HepG2 (cell line): ENCODE measurements around the gene ENO1. TPM values are rescaled to one million over a fixed set of nuclear protein-coding genes. Genes with fewer than 3 reads are reported as not detected.

Experiments
- FIP1L1 ChIP-seq: fragments of 200-400 bp; formaldehyde crosslinking; IDR thresholded peaks from 2 replicates; pipeline ENCODE4 v1.6.1; 2018; ENCODE audit warnings: low read depth, mild to moderate bottlenecking, low read length, moderate library complexity, borderline replicate concordance; ENCODE audit not compliant: insufficient read depth
- HMG20A ChIP-seq: IDR thresholded peaks from 2 replicates; pipeline ENCODE4 v1.6.1; 2016; ENCODE audit warnings: borderline replicate concordance
- HOXA5 ChIP-seq: sonication (generic); formaldehyde crosslinking; IDR thresholded peaks from 2 replicates; pipeline ENCODE4 v1.4.0; 2020; ENCODE audit warnings: missing genetic modification reagents
- KAT2B ChIP-seq: fragments of 150-350 bp; IDR thresholded peaks from 2 replicates; pipeline ENCODE4 v1.6.1; 2014; ENCODE audit warnings: low read depth, low read length, borderline replicate concordance
- MAFF ChIP-seq: IDR thresholded peaks from 2 replicates; pipeline ENCODE4 v1.6.1; 2011; ENCODE audit warnings: low read depth, low read length, improper control_type of control experiment
- MNT ChIP-seq: fragments of 450-650 bp; IDR thresholded peaks from 2 replicates; pipeline ENCODE4 v1.6.1; 2016
- NFE2L1 ChIP-seq: sonication (generic); formaldehyde crosslinking; IDR thresholded peaks from 2 replicates; pipeline ENCODE4 v1.4.0; 2020; ENCODE audit warnings: missing genetic modification reagents, mild to moderate bottlenecking, borderline replicate concordance
- NR1H2 ChIP-seq: sonication (generic); formaldehyde crosslinking; IDR thresholded peaks from 2 replicates; pipeline ENCODE4 v1.8.1; 2022; ENCODE audit warnings: low read depth, missing genetic modification reagents, borderline replicate concordance
- PRMT3 ChIP-seq: sonication (generic); formaldehyde crosslinking; IDR thresholded peaks from 2 replicates; pipeline ENCODE4 v1.8.1; 2022; ENCODE audit warnings: low read depth, mild to moderate bottlenecking, moderate library complexity, missing genetic modification reagents, borderline replicate concordance
- RARG ChIP-seq: sonication (generic); formaldehyde crosslinking; IDR thresholded peaks from 2 replicates; pipeline ENCODE4 v1.4.0; 2020; ENCODE audit warnings: low read depth, mild to moderate bottlenecking, missing genetic modification reagents
- RFXAP ChIP-seq: sonication (generic); formaldehyde crosslinking; IDR thresholded peaks from 2 replicates; pipeline ENCODE4 v1.4.0; 2020; ENCODE audit warnings: missing genetic modification reagents, borderline replicate concordance
- SNRNP70 ChIP-seq: fragments of 200-400 bp; formaldehyde crosslinking; IDR thresholded peaks from 2 replicates; pipeline ENCODE4 v1.6.1; 2017; ENCODE audit warnings: mild to moderate bottlenecking, low read depth, low read length, moderate library complexity
- TARDBP ChIP-seq: sonication (generic); formaldehyde crosslinking; IDR thresholded peaks from 2 replicates; pipeline ENCODE4 v1.8.0; 2022; ENCODE audit warnings: mild to moderate bottlenecking, missing genetic modification reagents
- TOE1 ChIP-seq: sonication (generic); formaldehyde crosslinking; IDR thresholded peaks from 2 replicates; pipeline ENCODE4 v1.4.0; 2020; ENCODE audit warnings: mild to moderate bottlenecking, missing genetic modification reagents
- ZBTB1 ChIP-seq: sonication (generic); formaldehyde crosslinking; IDR thresholded peaks from 2 replicates; pipeline ENCODE4 v1.4.0; 2020; ENCODE audit warnings: missing genetic modification reagents, borderline replicate concordance
- ZBTB26 ChIP-seq: IDR thresholded peaks from 2 replicates; pipeline ENCODE4 v1.6.1; 2016; ENCODE audit warnings: missing compliant biosample characterization, missing genetic modification reagents, borderline replicate concordance
- ZBTB46 ChIP-seq: sonication (generic); formaldehyde crosslinking; IDR thresholded peaks from 2 replicates; pipeline ENCODE4 v1.4.0; 2020; ENCODE audit warnings: mild to moderate bottlenecking, missing genetic modification reagents, borderline replicate concordance
- ZFX ChIP-seq: sonication (generic); formaldehyde crosslinking; IDR thresholded peaks from 2 replicates; pipeline ENCODE4 v1.4.0; 2020; ENCODE audit warnings: mild to moderate bottlenecking, low read depth, missing genetic modification reagents, moderate library complexity
- ZFY ChIP-seq: sonication (generic); formaldehyde crosslinking; IDR thresholded peaks from 2 replicates; pipeline ENCODE4 v1.4.0; 2020; ENCODE audit warnings: missing genetic modification reagents
- ZNF136 ChIP-seq: sonication (generic); formaldehyde crosslinking; IDR thresholded peaks from 2 replicates; pipeline ENCODE4 v1.8.1; 2022; ENCODE audit warnings: low read depth, mild to moderate bottlenecking, moderate library complexity, missing genetic modification reagents
- ZNF17 ChIP-seq: sonication (generic); formaldehyde crosslinking; IDR thresholded peaks from 2 replicates; pipeline ENCODE4 v1.5.0; 2020; ENCODE audit warnings: mild to moderate bottlenecking, missing genetic modification reagents
- ZNF232 ChIP-seq: sonication (generic); formaldehyde crosslinking; IDR thresholded peaks from 2 replicates; pipeline ENCODE4 v1.4.0; 2020; ENCODE audit warnings: missing genetic modification reagents, borderline replicate concordance
- ZNF639 ChIP-seq: conservative IDR thresholded peaks from 2 replicates; pipeline ENCODE4 v1.6.1; 2018; ENCODE audit warnings: missing genetic modification reagents
- ZNF678 ChIP-seq: sonication (generic); formaldehyde crosslinking; IDR thresholded peaks from 2 replicates; pipeline ENCODE4 v1.4.0; 2020; ENCODE audit warnings: mild to moderate bottlenecking, missing genetic modification reagents
- ZNF772 ChIP-seq: sonication (generic); formaldehyde crosslinking; IDR thresholded peaks from 2 replicates; pipeline ENCODE4 v1.5.0; 2020; ENCODE audit warnings: mild to moderate bottlenecking, missing genetic modification reagents
- ZNF841 ChIP-seq: sonication (generic); formaldehyde crosslinking; IDR thresholded peaks from 2 replicates; pipeline ENCODE4 v1.8.1; 2023; ENCODE audit warnings: missing genetic modification reagents, borderline replicate concordance
- polyA plus RNA-seq, 8 experiments: library from polyadenylated mRNA; depleted of rRNA in 3 of 8; stranded (reverse) in 7 of 8; unstranded in 1 of 8; fragments of >200 nt; fragmentation: Illumina TruSeq in 4 of 8; extraction: Trizol in 4 of 8; gene quantifications; 2 replicates each; pipeline versions ENCODE4 v1.2.1 to v1.2.3, GENCODE V29; 2011 to 2016; ENCODE audit warnings: low read depth in 4 of 8, missing spikeins in 1 of 8, mixed read lengths in 1 of 8; ENCODE audit not compliant: insufficient read depth in 1 of 8
- total RNA-seq, 5 experiments: library from RNA; depleted of rRNA; stranded (reverse); fragments of >200 nt; fragmentation: Illumina TruSeq; extraction: Trizol; gene quantifications; 2 replicates each; pipeline ENCODE4 v1.2.3, GENCODE V29; 2016; ENCODE audit warnings: low read depth in 1 of 5

ENO1 gene
- total and polyA plus RNA-seq, 2 of the 13 experiments (the other 11 are each of a cell fraction or from before 2014, with no cell fraction given) = 1,559 to 3,103 TPM

- TF ChIP-seq NR1H2 (CRISPR knock-in tag) (no peak), MAFF (no peak), KAT2B (no peak), ZNF639 (CRISPR knock-in tag) (0 out of 2 replicates have a peak, but pooled peaks have one; percentile 51), HMG20A (CRISPR knock-in tag) (peak; percentile 61; the same call in 1 of the 2 replicates), RFXAP (CRISPR knock-in tag) (no peak), HOXA5 (CRISPR knock-in tag) (no peak; the same call in 1 of the 2 replicates), NFE2L1 (CRISPR knock-in tag) (no peak), ZBTB46 (CRISPR knock-in tag) (no peak), ZNF841 (no peak), ZBTB26 (CRISPR knock-in tag) (peak; percentile 65; the same call in 1 of the 2 replicates), ZNF678 (CRISPR knock-in tag) (no peak), RARG (CRISPR knock-in tag) (no peak), ZBTB1 (CRISPR knock-in tag) (no peak), ZFX (0 out of 2 replicates have a peak, but pooled peaks have one; percentile 23), TARDBP (CRISPR knock-in tag) (peak; percentile 30; the same call in 1 of the 2 replicates), ZNF772 (no peak), ZNF17 (no peak), PRMT3 (CRISPR knock-in tag) (no peak), ZNF136 (CRISPR knock-in tag) (peak; percentile 34; the same call in 1 of the 2 replicates), MNT (peak; percentile 43), ZFY (peak; percentile 23; the same call in 1 of the 2 replicates), FIP1L1 (no peak), TOE1 (CRISPR knock-in tag) (no peak), SNRNP70 (no peak), ZNF232 (peak; percentile 92)
Measured at GRCh38 chr1:8913457-8913856, 35.0 kb upstream of the ENO1 start (continued).
